ES-I3 (cell line): ENCODE results near the gene SFSWAP.

Source experiments
- H3K36me3 ChIP-seq: 2 replicates; pipeline ENCODE4 v1.6.1; 2013; ENCODE audit warnings: mild to moderate bottlenecking, low read length, control low read depth, moderate library complexity; ENCODE audit not compliant: insufficient read depth
- H3K4me1 ChIP-seq: 2 replicates; pipeline ENCODE4 v1.6.1; 2013; ENCODE audit warnings: mild to moderate bottlenecking, control low read depth, low read length; ENCODE audit not compliant: insufficient read depth
- H3K9ac ChIP-seq: 2 replicates; pipeline ENCODE4 v1.6.1; 2013; ENCODE audit warnings: low read depth, mild to moderate bottlenecking, low read length, moderate library complexity
- H3K9me3 ChIP-seq: 2 replicates; pipeline ENCODE4 v1.6.1; 2013; ENCODE audit warnings: mild to moderate bottlenecking, low read length, moderate library complexity; ENCODE audit not compliant: control insufficient read depth, insufficient read depth

Gene SFSWAP

DNA sequence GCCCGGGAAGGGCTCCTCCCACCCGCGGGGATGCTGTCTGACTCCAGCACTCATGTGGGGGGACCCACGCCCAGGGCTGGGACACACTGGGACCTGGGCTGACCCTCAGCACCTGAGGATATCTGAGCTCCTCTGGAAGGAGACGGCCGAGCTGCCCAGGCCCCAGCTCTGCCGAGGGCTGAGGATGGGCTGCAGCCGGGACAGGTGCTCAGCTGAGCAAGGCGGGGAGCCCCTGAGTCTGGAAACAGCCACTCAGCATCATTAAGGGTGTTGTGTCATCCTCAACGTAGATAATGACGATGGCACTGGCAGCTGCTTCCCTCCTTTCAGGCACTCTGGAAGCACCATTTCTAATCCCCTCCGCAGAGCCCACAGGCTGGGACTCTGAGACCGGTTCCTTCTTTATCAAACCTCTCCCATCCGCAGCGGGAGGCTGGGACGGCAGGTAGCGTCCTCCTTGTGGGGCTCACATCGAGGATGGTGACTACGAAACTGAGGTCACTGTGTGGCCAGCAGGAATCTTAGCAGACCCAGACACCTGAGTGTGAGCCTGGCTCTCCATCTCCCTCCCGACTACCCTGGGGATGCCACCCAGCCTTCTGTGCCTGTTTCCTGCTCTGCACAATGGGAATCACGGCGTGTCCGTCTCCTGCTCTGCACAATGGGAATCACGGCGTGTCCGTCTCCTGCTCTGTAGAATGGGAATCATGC is 26.7 kb upstream of the SFSWAP start:
- Histone ChIP-seq H3K4me1 (peaks cover 13% of the 10 kb centered on the region; the same call in 1 of the 2 replicates), H3K9ac (no peak overlapping the region), H3K36me3 (no peaks in the 10 kb centered on the region), H3K9me3 (no peaks in the 10 kb centered on the region; the same call in 1 of the 2 replicates)

DNA sequence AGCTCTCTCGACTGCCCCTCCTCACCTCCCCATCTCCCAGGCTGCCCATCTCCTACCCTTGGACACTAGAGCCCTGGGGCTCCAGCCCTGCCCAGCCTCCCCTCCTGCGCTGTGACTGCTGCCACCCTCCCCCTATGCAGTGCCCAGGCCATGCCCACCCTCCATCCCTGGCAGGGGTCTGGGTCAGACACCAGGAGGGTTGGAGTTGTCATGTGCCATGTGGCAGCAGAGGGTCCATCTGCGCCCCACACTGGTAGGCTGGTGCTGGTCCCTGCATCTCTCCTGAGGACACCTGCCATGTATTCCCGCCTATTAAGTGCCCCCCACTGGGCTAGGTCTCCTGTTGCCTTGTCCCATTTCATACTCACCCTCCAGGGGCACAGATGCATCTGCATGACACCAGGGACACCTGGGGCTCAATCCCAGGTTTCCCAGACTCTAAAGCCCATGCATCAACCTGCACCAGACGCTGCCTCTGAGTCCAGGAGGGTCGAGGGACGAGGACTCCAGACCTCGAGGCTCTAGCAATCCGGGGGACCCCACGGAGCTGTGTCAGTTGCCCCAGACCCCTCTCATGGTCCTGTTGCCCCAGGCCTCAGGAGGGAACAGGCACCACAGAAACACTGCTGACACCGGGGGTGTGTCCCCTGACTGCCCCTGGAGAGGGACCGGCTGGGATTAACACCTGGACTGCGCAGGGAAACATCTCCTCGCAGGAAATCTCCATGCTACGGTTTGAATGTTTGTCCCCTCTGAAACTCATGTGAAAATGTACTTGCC is 23.4 kb upstream of the SFSWAP start:
- Histone ChIP-seq H3K9ac (no peak overlapping the region), H3K36me3 (no peaks in the 10 kb centered on the region), H3K4me1 (peaks cover 12% of the 10 kb centered on the region; the same call in 1 of the 2 replicates), H3K9me3 (no peaks in the 10 kb centered on the region; the same call in 1 of the 2 replicates)

DNA sequence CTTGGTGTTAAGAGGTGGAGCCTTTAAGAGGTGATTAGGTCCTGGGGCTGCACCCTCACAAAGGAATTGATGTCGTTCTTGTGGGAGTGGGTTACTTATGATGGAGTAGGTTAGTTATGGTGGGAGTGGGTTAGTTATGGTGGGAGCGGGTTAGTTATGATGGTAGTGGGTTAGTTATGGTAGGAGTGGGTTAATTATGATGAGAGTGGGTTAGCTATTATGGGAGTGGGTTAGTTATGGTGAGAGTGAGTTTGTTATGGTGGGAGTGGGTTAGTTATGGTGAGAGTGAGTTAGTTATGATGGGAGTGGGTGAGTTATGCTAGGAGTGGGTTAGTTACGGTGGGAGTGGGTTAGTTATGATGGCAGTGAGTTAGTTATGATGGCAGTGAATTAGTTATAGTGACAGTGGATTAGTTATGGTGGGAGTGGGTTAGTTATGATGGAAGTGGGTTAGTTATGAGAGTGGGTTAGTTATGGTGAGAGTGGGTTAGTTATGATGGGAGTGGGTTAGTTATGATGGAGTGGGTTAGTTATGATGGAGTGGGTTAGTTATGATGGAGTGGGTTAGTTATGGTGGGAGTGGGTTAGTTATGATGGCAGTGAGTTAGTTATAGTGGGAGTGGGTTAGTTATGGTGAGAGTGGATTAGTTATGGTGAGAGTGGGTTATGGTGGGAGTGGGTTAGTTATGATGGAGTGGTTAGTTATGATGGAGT is 22.6 kb upstream of the SFSWAP start:
- H3K4me1 ChIP-seq: peaks cover 5% of the 10 kb centered on the region; the same call in 1 of the 2 replicates
- no peaks in the 10 kb centered on the region; the same call in 1 of the 2 replicates for H3K9me3 ChIP-seq
- H3K36me3 ChIP-seq: no peaks in the 10 kb centered on the region
- H3K9ac ChIP-seq: no peak overlapping the region

DNA sequence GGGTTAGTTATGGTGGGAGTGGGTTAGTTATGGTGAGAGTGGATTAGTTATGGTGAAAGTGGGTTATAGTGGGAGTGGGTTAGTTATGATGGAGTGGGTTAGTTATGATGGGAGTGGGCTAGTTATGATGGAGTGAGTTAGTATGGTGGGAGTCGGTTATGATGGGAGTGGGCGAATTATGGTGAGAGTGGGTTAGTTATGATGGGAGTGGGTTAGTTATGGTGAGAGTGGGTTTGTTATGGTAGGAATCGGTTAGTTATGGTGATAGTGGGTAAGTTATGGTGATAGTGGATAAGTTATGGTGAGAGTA is 22.1 kb upstream of the SFSWAP start:
- H3K4me1 ChIP-seq: peaks cover 2% of the 10 kb centered on the region; the same call in 1 of the 2 replicates

DNA sequence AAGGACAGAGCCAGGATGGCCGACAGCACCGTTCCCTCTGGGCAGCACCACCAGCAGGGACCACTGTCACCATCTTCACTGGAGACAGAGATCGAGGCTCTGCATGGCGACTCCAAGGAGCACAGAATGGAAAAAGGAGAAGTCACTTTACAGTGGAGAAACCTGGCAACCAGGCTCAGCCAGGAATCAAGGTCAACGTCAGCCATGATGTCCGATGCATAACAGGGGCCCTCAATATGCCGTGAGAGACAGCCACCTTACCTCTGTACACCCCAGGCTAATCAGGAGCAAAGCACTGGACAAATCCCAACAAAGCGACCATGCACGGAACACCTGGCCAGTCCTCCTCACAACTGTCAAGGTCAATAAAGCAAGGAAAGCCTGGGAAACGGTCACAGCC is 20.6 kb upstream of the SFSWAP start:
- Histone ChIP-seq H3K4me1 (no peaks in the 10 kb centered on the region), H3K9ac (no peak overlapping the region), H3K9me3 (no peaks in the 10 kb centered on the region; the same call in 1 of the 2 replicates), H3K36me3 (no peaks in the 10 kb centered on the region)

More for the DNA sequence above, 22.1 kb upstream of the SFSWAP start:
- Histone ChIP-seq H3K36me3 (no peaks in the 10 kb centered on the region), H3K9me3 (no peaks in the 10 kb centered on the region; the same call in 1 of the 2 replicates), H3K9ac (no peak overlapping the region)

DNA sequence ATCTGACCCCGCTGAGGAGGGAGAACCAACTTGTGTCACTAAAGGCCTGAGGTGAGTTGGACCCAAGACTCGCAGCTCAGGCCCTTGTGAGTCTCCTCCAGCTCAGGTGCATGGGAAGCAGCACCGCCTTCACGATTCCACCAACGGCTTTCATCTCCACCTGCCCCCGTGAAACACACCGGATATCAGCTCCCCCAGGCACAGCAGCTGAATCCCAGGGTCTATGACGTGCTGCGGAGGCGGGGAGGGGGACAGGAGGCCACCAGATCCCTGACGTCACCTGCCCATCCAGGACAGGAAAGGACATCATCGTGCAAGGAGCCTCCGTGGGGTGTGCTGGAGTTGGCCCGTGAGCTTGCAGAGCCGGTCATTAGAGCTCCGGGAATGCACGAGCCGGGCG is 18.5 kb upstream of the SFSWAP start:
- Histone ChIP-seq H3K9ac (no peak overlapping the region), H3K36me3 (no peaks in the 10 kb centered on the region), H3K4me1 (no peaks in the 10 kb centered on the region), H3K9me3 (no peaks in the 10 kb centered on the region; the same call in 1 of the 2 replicates)

DNA sequence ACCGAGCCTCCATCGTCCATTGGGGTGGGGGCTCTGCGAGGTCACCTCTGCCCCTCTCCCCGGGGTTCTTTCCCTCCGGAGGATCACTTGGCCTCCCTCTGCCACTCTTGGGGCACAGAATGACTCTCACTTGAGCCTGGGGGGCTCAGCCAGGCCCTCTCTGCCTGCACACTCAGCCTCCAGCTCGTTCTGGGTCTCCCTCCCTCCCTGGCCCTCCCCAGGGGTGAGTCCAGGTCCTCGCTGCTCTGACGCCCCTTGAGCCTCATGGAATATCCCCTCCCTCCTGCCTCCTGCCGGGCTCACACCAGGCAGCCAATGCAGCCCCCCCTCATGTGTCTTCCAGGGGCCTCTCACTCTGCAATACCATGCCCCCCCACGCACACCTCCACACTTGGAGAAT is 17.7 kb upstream of the SFSWAP start:
- Histone ChIP-seq H3K9me3 (no peaks in the 10 kb centered on the region; the same call in 1 of the 2 replicates), H3K4me1 (no peaks in the 10 kb centered on the region), H3K9ac (no peak overlapping the region), H3K36me3 (no peaks in the 10 kb centered on the region)

DNA sequence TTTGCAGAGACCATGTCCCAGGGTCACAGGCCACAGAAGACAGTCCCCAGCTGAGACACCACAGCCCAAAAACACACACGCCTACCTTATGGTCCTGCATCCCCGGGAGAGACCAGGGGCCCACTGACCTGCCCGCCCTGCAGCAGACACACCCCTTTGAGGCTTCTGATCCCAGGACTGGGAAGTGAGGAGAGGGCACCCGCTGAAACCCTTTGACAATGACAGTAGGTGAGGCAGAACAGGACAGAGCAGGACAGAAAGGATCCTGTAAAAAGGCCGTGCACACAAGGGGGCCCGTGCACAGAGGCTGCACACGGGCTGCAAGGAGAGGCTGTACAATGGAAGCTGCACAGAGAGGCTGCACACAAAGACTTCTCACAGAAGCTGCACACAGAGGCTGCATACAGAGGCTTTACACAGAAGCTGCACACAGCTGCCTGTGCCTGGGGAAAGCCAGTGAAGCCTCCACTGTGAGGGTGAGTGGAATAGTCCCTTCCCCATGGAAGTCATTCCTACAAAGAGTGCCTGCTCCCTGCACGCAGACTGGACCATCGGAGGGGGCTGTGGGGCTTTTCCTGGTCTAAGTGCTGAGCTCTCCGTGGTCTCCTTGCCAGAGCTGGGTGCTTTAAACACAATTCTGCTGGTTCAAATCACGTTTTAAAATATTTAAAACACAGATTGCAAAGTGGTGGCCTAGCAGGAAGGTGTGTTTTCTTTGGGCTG is 16.6 kb upstream of the SFSWAP start:
- Histone ChIP-seq H3K9me3 (no peaks in the 10 kb centered on the region), H3K36me3 (no peaks in the 10 kb centered on the region), H3K4me1 (no peaks in the 10 kb centered on the region), H3K9ac (no peak overlapping the region)

DNA sequence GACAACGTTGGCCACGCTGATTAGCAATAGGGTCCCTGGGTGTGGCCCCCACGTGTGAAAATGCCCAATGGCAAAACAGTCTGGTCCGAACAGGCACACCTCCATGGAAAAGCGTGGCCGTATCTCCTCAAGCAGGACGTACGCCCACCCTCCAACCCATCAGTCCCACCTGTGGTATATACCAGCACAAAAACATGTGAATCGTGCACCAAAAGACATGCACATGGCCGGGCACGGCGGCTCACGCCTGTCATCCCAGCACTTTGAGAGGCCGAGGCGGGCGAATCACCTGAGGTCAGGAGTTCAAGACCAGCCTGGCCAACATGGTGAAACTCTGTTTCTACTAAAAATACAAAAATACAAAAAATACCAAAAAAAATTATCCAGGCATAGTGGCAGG is 14.9 kb upstream of the SFSWAP start:
- Histone ChIP-seq H3K9me3 (no peaks in the 10 kb centered on the region), H3K9ac (no peak overlapping the region), H3K36me3 (no peaks in the 10 kb centered on the region), H3K4me1 (no peaks in the 10 kb centered on the region)

DNA sequence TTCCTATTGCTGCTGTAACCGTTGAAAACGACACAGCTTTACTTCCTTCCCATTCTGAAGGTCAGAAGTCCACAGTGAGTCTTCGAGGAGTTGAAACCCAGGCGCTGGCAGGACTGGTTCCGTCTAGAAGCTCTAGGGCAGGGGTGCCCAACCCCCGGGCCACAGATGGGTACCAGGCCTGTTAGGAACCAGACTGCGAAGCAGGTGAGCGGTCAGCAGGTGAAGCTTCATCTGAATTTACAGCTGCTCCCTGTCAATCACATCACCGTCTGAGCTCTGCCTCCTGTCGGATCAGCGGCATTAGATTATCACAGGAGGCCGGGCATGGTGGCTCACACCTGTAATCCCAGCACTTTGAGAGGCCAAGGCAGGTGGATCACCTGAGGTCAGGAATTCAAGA is 12.6 kb upstream of the SFSWAP start:
- Histone ChIP-seq H3K9me3 (peaks cover 3% of the 10 kb centered on the region; the same call in 1 of the 2 replicates), H3K9ac (no peak overlapping the region), H3K36me3 (no peaks in the 10 kb centered on the region), H3K4me1 (no peaks in the 10 kb centered on the region)

DNA sequence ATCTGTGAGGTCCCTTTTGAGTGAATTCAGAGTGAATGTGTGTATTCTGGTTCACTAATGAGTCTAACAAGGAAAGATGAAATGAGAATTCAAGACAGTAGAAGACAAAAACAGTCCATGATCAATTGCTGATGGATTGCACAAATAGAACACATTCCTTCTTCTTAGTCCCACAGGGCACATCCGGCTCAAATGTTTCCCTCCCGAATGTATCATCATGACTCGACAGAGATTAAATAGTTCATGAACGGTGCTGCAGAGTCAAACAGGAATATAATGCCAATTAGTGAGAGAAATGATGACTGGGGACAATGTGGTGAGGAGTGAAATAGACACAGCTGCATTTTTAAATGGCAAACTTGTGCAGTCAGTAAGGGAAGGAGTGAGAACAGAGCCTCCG is 11.5 kb upstream of the SFSWAP start:
- Histone ChIP-seq H3K4me1 (no peaks in the 10 kb centered on the region), H3K9ac (no peak overlapping the region), H3K36me3 (no peaks in the 10 kb centered on the region), H3K9me3 (peaks cover 3% of the 10 kb centered on the region; the same call in 1 of the 2 replicates)

DNA sequence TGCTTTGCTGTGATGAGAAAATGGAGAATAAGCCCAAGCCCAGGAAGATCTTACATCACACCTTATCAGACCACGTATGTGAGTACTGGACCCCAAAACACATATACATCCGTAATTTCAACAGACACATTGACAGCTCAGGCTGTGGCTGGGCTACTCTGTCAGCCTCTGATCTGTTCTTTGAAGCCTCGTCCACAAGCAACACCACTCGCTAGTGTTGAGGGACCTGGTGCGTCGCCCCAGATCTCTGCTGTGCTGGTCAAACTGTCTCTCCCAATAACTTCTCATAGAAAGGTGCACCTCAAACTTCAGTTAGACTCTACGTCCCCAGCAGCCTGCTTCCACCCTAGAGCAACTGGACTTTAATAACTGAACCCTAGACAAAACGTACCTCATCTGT is 10.6 kb upstream of the SFSWAP start:
- Histone ChIP-seq H3K9ac (no peak overlapping the region), H3K36me3 (no peaks in the 10 kb centered on the region), H3K4me1 (no peaks in the 10 kb centered on the region), H3K9me3 (peaks cover 3% of the 10 kb centered on the region; the same call in 1 of the 2 replicates)

DNA sequence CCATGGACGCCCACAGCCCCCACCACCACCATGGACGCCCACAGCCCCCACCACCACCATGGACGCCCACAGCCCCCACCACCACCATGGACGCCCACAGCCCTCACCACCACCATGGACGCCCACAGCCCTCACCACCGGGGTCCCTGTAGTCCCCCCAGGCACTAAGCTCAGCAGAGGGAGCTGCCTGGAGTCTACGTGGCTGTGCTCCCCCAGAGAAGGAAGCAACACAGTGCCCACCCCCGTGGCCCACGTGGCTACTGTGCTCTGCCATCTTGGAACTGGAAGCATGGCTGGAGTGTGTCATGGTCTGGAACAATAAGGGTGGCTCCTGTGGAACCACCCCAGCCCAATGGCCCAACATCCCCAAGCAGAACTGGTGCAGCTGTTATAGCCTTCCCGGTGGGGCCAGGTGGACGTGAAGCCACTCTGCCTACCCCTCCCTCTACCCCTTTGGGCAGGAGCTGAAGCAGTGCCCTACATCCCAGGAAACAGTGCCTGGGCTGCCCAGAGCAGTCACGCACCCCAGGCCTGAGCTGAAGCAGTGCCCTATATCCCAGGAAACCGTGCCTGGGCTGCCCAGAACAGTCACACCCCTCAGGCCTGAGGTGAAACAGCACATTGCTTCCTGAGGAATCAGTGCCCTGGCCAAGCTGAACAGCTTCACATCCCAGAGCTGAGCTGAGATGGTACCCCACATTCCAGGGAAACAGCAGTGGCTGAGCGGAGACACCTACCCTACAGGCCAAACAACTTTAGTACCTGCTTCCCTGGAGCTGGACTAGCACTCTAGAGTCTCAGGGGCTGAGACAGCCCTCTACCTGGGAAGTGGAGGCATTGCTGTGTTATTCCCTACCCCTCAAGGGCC is 9.0 kb upstream of the SFSWAP start:
- Histone ChIP-seq H3K9me3 (peaks cover 3% of the 10 kb centered on the region; the same call in 1 of the 2 replicates), H3K36me3 (no peaks in the 10 kb centered on the region), H3K4me1 (no peaks in the 10 kb centered on the region), H3K9ac (no peak overlapping the region)
